Frontal cortex (tissue), 4 donors: Measurements from ENCODE around the gene TUSC7. TPM values are rescaled to one million over a fixed set of nuclear protein-coding genes. Genes with fewer than 3 reads are reported as not detected.

ENCODE experiments used
- DNase-seq, 2 donors: peaks; one replicate each; pipeline ENCODE4 v3.0.0; 2012; ENCODE audit warnings: low spot score in 2 of 2
- FAIRE-seq: peaks from 2 replicates; lab custom pipeline; 2012; peaks lifted over from hg19 to GRCh38; lab: Jason Lieb, UNC
- total RNA-seq: library from RNA; depleted of rRNA; stranded (reverse); fragments of >200 nt; gene quantifications from one replicate; pipeline ENCODE4 v1.2.3, GENCODE V29; 2014
- donor health status: control.
- donor health status: control.
- donor health status: control.

The TUSC7 gene
- total RNA-seq: not detected

DNA sequence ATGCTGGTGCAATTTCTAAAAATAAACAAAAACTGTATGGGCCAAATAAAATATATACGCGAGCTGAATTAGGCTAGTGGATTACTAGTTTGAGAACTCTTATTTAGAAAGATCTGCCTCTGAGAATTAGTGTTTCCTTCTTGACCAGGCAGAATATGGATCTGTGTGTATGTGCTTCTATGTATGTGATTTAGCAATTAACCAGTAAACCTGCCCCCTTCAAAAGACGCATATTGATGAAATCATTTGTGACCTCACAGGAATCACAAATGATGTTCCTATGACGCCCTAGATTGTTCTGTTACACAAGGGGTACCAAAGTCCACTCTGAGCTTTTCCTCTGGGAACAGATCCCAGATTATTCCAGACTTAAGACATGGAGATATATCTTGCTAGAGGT lies at the start of gene TUSC7:
TSS of gene TUSC7 (plus strand) at position 301 of the 400 bp plus-strand sequence.
- FAIRE-seq: no peak
- DNase-seq: no peak

DNA sequence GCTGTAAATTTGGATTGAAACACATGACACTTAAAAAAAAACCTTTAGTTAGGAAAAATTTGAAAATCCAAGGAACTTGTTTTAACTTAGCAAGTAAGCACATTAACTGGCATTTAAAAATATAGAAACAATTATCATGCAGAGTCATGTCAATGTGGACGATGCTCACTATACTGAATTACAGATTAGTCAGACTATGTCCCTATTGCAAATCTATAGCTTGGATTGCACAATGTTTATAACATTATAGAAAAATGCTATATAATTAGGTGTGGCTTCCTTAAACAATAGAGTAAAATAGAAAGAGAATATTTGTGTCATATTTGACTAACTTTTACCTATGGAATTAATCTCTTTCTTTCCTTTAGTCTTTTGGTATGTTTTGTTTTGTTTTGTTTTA lies 48.4 kb upstream of the TUSC7 start:
- FAIRE-seq: no peak
- DNase-seq: no peak

DNA sequence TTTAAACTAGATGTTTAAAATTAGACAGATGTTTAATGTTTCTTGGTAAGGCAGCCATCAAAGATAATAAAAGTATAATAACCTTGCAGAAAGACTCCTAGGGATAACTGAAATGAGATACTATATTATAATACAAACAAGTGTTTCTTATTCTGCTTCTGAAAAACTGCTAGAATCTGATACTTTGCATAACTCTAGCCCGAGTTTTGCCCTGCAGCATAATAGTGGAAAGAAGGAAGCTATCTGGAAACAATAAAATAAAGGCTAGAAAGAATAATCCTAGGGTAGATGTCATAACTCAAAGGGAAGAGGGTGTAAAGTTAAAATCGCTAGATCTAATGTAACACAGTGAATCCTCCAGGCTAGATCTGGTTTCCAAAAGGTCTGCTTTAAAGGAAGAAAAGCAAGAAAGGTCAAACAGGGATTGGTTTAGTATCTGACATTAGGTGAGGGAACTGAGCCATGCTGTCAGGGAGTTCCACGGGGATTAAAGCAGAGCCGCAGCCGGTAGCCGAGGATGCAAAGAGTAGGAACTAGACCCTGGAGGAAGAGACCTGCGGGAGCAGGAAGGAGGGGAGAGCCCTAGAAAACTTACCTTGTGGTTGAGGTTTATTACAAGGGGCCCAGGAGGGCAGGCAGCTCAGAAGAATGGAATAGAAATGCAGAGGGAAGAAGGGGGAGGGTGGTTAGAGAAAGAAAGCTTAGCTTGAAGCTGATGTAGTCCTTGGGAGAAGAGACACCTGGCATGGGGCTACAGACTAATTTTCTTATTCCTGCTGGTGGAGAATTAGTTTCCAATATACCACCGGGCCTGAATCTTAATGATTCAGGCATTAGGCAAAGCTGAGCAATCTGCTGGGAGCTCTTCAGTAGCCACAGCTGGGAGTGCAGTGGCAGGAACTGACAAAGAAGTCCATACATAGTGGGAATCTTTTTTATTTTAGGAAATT lies 46.1 kb upstream of the TUSC7 start:
- FAIRE-seq (no peak), DNase-seq (no peak)

DNA sequence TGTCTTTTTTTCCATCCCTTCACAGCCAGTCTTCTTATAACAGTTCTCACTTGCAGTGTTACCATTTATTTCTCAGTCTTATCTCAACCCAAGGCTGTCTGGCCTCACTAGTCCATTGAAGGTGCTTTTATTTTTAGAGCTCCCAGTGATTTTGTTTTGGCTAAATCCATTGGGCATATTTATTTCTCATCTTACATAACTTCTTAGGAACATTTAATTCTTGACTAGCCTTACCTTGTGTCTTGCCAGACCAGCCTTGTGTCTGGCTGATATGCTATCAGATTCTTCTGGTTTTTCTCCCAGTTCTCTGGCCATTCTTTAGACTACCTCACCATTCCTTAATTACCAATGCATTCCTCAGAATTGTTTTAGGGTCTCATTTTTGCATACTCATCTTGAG lies 42.3 kb upstream of the TUSC7 start:
- no peak for FAIRE-seq
- no peak for DNase-seq

DNA sequence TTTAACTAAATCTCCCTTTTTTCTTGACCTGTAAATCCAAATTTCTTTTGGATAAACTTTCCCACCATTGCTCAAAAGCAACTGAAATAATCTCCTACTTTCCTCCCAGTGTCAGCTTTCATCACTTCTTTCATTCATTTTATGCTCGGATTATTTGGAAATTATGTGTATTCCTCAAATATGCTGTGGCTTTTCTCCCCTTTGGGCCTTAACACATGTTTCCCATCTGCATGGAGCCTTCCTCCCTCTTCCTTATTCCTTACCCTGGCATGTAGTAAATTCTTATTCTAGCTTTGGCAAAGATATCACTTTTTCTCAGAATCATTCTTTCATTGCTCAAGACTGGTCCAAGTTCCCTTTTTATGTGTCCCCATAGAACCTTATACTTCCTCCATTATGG lies 41.8 kb upstream of the TUSC7 start:
- DNase-seq (no peak), FAIRE-seq (no peak)

DNA sequence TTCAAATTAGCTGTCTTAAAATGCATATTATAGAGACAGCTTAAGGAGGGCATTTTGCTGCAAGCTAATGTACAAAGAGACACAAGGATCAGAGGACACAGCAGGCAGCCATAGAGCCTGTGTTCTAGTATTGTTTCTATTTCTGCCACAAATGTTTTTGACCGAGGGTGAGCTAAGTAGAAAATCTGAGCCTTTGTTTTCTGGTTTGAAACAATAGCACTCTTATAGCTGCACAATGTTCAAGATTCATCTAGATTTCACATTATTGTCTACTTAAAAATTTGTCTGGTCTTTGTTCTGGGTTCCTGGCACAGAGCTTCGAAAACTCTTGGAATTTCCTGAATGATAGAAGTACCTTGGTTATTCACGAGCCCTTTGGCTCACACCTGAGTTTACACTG lies 40.0 kb upstream of the TUSC7 start:
- FAIRE-seq (no peak), DNase-seq (no peak)

DNA sequence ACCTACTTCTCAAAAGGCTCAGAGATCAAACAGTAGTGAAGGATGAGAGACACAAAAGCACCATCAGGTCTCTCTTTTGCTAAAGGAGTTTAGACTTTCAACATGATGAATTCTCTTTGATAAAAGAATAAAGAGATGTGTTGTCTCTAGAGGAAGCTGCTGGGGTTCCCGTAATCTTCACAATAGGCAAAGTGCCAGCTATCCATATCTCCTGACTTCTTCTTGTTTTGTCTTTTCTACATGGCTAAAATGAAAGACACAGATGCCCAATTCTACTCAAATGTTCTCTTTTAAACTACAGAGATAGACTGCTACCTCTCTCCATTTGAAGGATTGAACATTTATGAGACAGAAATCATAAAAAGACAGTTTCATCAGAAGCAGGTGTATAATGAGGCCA lies 38.4 kb upstream of the TUSC7 start:
- FAIRE-seq (no peak), DNase-seq (no peak)

DNA sequence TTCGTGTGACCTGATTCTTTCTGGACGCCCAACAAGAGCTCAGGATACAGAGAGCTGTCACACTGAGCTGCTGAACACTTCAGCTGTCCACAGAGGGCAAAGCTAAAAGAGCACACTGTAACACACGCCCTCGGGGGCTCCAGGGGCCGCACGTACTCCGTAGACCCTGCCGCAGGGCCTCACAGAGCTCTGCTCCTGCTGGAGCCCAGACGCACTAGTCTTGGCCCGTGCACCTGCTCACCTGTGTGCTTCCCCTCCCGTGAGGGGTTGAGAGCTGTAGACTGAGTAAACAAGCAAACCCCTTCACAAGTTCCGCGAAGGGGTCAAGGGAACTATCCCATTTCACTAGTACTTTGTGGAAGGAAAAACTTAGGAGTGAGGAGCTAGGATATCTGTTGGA lies 30.7 kb upstream of the TUSC7 start:
- FAIRE-seq: no peak
- DNase-seq: no peak

DNA sequence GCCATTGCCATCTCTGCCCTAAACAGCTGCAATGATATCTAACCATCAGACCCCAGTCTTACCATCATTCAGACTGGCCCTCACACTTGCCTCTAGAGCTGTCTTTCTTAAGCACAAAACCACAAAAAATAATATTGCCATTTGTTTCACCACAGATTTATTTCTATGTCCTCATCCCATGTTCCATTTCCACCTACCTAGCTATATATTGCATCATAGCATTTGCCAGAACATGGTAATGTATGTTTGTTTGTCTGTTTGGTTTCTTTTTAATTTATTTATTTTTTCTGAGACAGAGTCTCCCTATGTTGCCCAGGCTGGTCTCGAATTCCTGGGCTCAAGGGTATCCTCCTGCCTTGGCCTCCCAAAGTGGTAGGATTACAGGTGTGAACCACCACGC lies 18.5 kb upstream of the TUSC7 start:
- DNase-seq (no peak), FAIRE-seq (no peak)

DNA sequence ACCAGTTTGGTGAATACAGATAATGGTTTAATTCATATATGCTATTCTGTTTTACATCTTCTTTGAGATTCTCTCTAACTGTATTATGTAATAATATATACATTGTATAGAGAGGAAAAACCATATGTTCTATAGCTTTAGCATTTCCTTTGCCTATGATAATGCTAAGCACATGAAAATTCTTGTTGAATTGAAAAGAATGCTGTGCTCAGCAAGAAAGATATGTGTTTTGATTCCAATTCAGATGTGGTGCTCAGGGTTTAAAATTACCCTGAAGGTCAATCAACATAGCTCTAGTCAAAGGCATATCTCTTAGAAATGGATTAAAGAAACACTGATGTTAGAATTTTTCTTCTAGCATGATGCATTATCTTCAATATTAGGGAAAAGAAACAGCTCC lies 8.5 kb upstream of the TUSC7 start:
- DNase-seq (no peak), FAIRE-seq (no peak)

DNA sequence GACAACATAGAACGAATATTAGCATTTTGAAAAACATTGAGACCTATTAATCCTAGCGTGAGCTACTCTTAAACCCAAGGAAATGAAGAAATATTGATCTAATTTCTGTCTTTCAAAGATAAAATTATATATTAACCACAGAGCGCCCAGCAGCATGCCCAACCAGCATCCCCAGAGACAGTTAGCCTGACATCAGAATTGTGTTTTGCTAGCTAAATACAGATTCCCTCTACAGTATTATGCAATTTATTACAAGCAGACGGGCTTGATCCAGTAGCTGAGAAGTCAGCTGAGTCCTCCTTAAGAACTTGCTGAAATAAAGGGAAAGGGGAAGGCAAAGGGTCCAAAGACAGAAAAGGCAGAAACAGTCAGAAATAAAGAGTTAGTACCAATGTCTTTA lies 7.2 kb upstream of the TUSC7 start:
- no peak for FAIRE-seq
- no peak for DNase-seq

DNA sequence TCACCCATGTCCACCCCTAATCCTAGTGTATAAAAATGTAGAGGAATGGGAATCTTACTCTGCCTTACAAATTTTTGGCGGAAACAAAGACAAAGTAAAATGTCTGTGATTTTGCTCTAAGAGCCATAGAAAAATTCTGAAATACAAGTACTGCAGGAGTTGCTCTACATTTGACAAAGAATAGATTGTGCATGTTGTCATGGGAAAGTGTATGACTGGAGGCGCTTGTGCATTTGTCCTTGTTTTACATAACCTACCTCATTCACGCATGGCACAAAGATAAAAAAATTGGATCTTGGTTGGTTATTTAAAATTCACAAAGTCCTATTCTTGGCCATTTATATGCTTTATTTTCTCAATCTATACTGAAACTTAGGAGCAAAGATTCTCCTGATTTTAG lies 2.0 kb upstream of the TUSC7 start:
- DNase-seq: no peak
- no peak for FAIRE-seq

DNA sequence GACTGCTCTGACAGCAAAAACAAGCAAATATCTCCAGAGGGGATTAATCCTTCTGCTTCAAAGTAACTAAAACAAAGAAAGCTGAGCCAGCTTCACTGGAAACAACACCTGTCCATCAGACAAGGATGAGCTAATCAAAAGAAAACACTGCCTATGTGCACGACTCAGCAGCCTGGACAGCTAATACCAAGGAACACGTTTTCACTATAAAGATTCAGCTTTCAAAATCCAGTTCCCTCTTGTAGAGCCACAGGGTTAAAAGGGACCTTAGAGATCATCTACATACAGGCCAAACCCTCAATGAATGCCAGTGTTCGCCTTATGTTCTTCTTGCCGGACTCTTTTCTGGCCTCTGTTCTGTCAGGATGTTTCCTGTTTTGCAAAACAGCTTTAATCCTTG lies 6.9 kb downstream of the TUSC7 start:
- no peak for DNase-seq

DNA sequence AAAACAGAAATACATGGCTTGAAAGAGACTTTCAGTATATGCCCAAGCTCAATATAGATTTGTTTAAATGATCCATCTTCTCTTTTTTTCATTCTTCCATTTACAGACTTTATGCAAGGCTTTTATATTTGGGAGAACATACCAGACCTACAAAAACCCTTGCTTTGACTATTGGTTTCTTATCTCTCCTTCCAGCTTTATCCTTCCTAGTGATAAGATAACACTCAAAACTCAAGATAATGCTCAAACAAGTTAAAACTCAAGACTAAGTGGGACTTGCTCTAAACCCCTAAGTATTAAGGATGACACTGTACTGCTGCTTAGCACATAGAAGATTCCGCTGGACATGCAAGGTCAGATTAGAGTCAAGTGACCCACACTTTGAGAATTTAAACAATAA lies 8.0 kb downstream of the TUSC7 start:
- no peak for FAIRE-seq
- no peak for DNase-seq

More for the DNA sequence above, 6.9 kb downstream of the TUSC7 start:
- no peak for FAIRE-seq

DNA sequence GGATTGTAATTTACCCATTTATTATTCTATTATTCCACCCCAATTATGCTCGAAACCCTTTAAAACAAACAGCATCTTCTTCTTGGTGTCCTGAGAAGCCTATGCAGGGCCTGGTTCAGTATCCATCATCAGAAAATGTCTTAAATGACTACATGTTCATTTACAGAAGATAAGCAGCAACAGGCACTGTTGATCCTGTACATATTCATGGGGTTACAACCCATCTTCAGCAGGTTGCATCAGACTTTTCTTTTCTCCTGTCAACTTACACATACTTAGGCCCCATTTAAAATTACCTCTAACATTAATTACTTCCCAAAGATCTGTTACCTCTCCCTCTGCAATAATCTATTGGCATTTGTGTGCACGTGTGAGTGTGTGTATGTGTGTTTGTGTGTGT lies 18.9 kb downstream of the TUSC7 start:
- DNase-seq (no peak), FAIRE-seq (no peak)

DNA sequence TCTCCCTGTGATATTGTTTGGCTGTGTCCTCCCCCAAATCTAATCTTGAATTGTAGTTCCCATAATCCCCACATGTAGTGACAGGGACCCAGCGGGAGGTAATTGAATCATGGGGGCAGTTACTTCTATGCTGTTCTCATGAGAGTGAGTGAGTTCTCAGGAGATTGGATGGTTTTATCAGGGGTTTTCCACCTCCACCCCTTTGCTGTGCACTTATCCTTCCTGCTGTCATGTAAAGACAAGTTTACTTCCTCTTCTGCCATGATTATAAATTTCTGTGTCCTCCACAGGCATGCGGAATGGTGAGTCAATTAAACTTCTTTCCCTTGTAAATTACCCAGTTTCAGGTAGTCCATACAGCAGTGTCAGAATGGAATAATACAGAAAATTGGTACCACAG lies 24.7 kb downstream of the TUSC7 start:
- no peak for FAIRE-seq
- no peak for DNase-seq

DNA sequence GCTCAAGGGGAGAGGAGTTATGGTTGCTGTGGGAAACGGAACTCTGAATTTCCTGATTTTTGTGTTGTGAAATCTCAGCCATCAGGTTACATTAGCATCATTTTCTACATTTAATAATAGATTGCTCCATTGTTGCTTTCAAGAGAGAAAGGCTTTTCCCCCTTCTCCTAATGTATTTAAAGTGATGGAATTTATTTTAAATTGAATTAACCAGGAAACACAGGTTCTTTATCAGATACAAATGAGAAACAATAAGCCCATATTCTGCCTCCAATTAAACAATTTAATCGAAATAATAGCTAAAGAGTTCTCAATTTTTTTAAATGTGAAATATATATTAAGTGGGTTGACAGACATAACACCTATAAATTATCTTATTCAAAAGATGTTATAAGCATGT lies 30.1 kb downstream of the TUSC7 start:
- no peak for DNase-seq
- FAIRE-seq: no peak

DNA sequence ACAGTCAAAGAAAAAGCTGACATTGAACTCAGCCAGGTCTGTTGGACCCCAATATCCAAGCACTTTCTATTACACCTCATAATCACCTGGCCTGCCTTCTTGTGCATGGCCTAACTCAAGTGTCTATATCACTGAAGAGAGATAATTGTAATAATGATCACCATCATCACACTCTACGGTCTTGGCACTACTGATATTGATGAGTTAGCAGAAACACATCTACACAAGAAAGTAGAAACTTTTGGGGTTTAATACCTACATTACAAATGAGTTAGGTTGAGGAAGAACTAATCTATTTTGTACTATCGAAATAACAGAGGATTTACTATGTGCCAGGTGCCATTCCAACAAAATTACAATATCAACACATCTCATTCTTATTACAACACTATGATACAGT lies 30.7 kb downstream of the TUSC7 start:
- FAIRE-seq (no peak), DNase-seq (no peak)

DNA sequence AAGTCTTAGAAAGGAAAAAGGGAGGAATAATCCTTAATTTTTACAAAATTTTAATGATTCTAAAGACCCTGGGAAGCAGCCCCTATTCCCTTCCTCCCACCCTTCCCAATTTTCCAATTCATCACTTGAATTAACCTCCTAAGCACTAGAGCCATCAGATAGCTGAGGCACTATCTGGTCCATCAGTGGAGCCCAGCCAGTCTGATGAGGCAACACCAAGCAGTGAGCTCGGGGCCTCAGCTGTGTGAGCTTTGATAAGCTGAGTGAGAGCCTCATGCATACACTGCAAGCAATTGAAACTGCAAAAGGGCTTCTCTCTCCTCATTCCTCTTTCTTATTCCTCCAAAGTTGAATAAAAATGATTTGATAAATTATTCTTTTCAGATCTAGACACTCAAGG lies 31.9 kb downstream of the TUSC7 start:
- DNase-seq: no peak

DNA sequence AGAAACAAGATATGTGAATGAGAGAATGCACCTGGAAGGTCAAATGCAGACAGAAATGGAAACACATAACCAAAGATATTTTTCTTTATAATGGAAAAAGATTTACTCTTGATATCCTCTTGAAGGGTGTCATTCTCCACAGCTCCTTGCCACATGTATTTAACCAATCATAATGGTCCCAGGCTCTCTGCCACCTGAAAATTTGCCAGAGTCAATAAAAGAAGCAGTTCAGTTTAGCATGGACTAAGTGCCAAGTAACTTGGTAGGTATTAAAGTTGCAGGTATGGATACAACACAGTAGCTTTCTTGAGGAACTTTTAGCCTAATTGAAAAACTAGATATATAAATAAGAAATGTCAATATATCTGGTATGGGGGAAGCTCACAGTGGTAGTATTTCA lies 33.5 kb downstream of the TUSC7 start:
- no peak for FAIRE-seq
- no peak for DNase-seq

More for the DNA sequence above, 31.9 kb downstream of the TUSC7 start:
- no peak for FAIRE-seq

DNA sequence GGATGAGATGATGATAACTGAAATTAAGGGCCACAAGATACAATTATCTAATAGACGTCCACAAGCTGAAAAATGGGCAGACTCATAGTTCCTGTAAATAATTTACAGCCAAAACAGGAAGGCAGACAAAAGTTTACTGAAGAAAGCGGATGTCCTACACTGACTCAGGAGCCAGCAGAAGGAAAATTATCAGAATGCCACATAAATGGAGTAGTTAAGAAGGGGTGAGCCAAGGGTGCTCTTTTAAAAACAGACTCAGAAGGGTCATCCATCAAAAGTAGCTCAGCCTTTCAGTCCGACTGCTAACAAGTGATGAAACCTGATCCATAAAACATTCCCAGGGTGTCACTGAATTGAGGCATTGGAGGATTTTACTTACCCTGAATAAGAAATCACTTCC lies 39.8 kb downstream of the TUSC7 start:
- FAIRE-seq (no peak), DNase-seq (no peak)

DNA sequence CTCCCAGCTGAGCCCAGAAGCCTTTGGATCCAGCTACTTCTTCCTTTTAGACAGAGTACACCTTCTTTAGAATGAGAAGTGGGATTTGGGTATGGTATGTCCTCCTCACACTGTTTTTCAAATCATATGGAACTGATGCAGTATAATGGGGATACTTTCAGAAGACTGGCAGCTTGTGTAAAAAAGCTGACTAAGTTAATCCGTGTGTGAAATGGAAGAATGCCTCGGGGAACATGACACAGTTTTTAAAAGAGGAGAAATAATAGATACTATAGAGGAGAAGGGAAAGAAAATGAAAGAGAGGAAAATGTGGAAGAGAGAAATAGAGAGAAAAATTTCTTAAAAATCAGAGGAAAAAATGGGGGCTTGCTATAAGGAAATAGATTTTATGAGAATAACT lies 47.7 kb downstream of the TUSC7 start:
- DNase-seq: no peak
- FAIRE-seq: no peak
